GM19324 (cell line): ENCODE data around the gene EPS8.

Experiments used
- ATAC-seq: cut with Tn5 transposase; IDR thresholded peaks from one replicate; pipeline ENCODE4 v1.9.1; 2021; ENCODE audit warnings: mild to moderate bottlenecking, moderate library complexity; ENCODE audit not compliant: unreplicated experiment, low FRiP score

The EPS8 gene

DNA sequence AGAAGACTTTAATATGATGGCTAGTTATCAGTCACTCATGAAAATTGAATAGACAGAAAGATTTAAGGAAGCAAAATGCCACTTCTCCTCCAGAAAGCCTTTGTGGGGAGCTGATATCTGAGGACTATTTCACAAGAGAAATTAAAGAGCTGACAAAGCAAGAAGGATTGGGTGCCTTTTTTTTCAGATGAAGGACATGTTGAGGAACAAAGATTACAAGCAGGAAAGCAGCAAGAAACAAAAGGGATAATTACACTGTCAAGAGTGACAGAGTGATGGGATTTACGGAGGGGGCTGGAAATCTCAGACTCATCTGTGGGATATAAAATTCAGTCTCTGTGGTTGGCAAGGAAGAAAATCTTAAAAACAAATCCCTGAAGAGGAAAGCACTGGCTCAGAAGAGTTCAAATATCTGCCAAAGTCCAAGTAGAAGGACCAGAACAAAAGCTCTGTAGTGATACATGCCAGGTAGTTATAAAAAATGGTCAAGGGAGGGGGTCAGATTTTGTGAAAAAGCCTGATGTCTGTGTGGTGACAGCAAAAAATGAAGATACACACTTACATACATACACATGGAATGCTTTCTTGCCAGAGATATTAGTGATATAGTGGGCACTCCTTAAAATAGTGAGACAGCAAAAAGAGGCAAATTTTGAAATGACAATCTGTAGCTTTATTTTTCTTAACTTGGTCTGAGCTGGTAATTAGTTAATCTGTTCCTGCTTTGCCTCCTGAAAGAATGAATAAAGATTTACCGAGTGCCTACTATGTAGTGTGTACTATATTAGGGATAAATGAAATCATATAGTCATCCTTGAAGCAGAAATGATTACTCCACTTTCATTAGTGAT lies 62.9 kb downstream of the EPS8 start:
- ATAC-seq = no peak

DNA sequence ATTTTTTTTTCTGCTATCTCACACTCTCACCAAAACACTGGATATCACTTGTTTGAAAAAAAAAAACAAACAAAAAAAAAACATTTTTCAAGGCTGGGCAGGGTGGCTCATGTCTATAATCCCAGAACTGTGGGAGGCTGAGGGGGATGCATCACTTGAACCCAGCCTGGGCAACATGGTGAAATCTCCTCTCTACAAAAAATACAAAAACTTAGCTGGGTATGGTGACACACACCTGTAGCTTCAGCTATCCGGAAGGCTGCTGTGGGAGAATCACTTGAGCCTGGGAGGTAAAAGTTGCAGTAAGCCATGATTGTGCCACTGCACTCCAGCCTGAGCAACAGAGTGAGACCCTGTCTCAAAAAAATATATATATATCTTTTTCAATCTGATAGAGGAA lies 66.2 kb downstream of the EPS8 start:
- ATAC-seq = no peak

DNA sequence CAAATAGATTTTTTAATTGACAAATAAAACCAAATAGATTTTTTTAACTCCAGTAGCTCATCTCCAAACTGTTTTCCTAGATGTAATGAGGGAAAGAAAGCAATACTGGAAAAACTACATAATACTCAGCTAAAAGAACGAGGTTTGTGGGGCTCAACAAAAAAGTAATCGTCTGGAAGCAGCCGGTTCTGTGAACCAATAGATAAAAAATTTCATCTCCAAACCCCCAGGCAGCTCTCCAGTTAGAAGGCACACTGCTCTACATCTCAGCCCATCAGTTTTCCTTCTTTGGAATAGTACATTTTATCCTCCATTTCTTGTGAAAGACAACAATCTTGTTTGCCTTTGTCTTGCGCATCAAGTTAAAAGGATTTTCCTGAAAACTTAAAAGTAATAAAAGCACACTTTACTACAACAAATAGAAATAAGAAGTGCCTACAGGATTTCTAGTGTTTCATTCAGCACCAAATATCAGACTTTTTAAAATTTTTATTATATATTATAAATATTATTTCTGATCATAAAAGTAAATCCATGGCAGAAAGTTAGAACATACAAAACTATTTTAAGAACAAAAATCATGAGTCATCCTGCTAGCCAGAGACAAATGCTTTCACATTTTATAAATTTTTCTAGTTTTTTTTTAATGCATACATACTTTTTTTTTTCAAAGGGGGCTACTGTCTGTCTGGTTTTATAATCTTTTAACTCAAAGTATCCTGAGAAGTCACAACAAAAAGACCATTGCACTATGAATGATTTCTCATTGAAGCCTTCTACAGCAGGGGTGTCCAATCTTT lies 67.7 kb downstream of the EPS8 start:
- no peak for ATAC-seq

DNA sequence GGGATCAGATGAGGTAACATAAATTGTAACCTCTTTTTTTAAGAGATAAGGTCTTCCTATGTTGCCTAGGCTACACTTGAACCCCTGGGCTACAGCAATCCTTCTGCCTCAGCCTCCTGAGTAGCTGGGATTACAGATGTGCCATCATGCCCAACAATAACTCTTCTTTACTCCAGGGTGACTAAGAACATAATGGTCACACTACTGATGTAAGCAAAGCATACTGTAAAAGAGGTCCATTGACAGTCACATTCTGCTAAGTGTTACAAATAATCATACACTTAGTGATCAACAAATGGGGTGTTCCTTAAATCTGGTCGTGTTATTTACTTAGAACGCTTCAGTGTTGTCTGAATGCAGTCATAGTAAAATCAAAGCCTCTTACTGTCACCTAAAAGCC lies 68.9 kb downstream of the EPS8 start:
- no peak for ATAC-seq

DNA sequence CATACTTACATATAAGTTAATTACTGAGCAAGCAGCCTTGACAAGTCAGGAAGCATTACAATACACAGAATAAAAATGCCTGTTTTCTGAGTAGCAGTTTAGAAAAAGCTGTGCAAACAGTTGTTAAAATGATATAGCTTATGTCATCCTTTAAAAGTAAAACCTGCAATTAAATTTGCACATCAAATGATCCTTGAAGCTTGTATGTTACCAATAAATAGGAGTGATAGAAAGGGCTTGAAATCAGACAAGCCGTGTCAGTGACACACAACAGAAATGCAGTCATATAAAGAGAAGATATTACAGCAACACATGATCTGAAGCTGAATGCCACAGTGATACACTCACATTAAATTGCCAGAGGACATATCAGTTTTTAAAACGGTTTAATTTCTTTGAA lies 70.0 kb downstream of the EPS8 start:
- ATAC-seq = no peak

DNA sequence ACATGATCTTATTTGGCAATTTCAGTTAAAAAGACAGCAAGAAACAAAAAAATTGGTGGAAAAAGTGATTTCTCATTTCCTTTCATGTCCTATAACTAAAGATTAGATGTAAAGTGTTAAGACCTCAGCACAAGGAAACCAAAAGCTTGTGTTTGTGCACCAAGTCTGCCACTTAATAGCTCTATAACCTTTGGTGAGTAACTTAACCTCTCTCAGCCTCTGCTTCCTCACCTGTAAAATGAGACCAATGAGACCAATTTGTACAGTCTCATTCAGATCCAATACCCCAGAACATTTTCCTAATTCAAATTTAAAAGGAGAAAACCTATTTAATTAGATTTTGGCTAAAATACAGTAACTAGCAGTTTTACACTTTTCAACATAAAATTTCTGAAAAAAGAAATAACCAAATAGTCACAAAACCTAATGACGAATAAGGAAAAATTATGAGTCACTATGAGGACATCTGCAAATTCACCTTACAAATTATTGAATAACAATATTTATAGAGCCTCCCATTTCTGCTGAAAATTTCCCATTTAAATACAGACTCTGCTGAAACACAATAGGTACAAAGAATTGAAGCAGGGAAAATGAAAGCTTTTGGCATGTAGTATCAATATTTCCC lies 71.1 kb downstream of the EPS8 start:
- no peak for ATAC-seq

DNA sequence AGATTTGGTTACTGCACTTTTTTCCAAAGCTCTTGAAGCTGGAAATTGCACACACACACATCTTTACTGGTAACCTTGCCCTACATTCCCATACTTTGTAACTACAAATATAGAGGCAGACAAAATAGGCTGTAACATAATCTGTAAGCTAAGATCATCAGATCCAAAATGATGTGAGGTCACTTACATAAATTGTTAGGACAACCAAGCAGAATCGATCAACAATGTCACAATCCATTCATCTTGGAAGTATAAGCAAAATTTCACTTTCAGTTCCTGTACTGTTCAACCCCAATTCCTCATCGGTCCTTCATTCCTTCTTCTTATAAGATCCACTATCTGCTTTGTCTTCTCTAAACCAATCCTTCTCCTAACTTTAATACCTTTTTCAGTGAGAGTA lies 72.6 kb downstream of the EPS8 start:
- ATAC-seq = no peak

DNA sequence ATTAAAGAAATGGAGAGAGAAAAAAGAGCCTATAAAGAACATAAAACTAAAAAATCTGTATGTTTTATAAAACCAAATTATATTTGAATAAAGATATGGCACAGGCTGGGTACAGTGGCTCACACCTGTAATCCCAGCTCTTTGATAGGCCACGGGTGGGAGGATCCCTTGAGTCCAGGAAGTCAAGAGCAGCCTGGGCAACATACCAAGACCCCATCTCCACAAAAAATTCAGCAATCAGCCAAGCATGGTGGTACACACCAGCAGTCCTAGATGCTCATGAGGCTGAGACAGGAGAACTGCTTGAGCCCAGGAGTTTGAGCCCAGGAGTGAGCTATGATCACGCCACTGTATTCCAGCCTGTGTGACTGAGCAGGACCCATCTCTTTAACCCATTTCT lies 74.9 kb downstream of the EPS8 start:
- no peak for ATAC-seq

DNA sequence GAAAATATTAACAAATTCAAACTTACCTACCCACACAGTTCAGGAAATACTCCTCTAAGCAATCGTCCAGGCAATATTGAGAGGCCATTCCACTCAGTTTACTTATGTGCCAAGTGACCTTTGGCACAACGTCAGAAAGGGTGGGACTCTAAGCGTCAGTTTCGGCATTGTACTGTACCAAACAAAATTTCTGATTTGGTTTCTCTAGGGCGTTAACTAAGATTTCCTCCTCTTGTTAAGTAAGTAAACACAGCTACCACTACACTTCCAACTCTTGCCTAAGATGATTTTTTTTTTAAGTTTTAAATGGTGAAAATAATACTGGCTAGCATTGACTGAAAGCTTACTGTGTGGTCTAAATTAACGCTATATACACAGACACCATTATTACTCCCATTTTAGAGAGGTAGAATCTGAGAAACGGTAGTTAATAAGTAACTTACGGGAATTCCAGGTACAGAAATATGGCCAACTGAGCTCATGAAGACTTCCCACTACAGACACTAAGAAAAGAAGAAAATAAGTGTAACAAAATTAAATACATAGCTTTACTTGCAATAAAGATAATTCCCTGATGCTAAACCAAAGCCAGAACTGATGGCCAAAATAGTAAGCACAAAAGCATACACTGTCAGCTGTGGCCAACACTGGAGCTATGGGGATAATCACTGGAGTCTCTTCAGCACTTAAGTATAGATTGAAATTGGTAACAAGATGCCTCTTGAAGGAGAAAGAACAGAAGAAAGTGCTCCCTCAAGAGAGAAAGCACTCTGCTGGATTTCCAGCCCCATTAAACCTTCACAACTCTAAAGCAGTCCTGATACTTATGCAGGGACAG lies 76.1 kb downstream of the EPS8 start:
- ATAC-seq = no peak

DNA sequence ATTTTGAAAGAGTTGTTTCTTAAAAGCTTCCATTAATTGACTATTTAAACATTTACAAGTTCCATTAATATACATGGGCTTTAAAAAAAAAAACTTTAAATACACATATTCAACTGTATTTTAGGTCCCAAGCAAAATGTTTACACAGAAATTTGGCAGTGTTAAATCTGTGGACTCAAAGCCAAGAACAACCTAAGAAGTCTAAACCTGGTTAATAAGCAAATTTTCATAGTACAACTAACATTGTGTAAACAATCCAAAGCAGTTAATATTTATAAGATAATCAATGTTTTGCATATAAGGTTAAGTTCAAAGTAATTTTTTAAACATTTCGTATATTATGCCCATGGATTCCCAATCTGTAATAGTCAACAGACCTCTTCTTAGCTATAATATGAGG lies 77.0 kb downstream of the EPS8 start:
- no peak for ATAC-seq

DNA sequence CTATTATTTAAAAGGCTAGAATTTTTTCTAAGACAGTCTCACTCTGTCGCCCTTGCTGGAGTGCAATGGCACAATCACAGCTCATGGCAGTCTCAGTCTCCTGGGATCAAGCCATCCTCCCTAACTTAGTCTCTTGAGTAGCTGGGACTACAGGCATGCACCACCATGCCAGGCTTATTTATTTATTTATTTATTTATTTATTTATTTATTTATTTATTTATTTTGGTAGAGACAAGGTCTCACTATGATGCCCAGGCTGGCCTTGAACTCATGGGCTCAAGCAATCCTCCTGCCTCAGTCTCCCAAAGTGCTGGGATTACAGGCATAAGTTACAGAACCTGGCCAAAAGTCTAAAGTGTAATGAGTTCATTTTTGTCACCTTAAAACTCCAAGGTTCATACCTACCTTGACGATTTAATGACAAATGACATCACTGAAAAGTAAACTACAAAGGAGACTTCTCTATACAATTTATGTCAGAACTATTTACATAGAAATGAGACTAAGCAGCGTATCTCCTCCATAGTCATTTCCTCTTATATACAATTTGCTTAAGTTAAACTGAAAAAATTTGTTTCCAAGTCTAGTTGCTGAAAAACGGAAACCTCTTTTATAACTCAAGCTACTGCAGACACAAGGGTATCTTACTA lies 78.2 kb downstream of the EPS8 start:
- no peak for ATAC-seq

DNA sequence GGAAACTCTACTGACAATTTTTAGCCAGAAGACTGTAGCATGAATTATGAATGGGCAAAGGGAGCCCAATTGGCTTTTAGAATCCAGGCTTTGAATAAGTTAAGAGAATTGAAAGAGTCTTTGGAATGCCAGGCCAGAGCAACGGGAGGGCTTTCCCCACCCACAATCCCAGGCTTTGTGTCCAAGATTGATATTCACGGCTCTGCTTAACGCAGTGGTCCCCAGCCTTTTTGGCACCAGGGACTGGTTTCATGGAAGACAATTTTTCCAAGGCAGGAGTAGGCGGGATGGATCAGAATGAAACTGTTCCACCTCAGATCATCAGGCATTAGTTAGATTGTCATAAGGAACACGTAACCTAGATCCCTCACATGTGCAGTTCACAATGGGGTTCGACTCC lies 79.6 kb downstream of the EPS8 start:
- no peak for ATAC-seq

DNA sequence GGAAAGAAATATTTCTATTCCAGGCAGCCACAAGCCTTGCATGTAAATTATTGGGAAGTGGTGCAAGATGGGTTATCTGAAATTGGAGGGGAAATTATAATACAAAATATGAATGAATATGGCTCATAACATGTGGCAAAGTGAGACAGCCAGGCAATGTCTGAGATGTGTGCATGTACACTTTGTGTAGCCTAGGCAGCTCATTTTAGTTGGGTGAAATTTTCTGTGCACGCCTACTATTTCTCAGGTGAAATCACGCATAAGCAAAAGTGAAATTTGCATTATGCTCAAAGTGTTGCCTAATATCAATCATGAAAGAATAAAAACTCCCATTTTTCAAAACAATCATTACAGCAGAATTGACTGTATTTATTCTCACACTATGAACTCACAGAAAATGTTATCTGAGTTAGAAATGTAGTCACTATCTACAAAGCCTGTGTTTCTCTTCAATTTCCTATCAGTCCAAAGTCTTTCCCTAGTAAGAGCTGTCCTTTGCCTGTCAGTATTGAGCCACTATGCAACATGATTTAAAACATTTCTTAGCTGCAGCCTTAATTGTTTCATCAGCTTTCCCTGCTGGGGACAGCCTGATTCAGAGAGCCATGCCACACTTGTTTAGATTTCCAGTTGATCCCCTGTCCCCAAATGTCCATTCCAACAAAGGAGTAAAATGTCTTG lies 80.7 kb downstream of the EPS8 start:
- ATAC-seq = no peak

DNA sequence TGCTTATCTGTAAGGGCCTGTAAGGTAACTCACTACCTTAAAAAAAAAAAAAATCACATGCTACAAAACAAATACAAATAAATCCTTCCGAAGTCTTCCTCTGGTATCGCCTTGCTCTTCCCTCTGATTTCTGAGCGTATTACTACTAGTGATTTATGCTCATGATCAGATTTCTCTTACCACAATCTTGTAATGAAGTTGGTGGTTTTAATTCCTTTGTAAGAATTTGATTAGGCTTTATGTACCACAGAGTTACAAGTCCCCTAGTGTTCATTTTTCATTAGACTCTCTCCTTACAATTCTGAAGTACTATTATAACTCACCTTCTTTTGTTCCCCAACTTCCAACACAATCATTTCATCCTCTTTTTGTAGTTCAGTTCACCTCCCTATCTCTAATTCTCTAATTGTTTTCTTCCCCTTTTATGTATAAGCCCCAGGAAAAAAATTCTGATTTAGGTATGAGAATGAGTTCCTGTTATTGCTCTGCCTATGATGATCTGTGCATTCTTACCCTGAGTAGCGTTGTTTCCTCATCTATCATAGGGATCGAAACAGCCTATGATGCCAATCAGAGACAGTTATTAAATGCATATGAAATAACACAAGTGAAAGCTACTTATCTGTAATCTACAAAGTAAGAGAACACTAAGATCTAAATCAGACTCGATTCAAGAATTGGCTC lies 81.5 kb downstream of the EPS8 start:
- ATAC-seq = no peak

DNA sequence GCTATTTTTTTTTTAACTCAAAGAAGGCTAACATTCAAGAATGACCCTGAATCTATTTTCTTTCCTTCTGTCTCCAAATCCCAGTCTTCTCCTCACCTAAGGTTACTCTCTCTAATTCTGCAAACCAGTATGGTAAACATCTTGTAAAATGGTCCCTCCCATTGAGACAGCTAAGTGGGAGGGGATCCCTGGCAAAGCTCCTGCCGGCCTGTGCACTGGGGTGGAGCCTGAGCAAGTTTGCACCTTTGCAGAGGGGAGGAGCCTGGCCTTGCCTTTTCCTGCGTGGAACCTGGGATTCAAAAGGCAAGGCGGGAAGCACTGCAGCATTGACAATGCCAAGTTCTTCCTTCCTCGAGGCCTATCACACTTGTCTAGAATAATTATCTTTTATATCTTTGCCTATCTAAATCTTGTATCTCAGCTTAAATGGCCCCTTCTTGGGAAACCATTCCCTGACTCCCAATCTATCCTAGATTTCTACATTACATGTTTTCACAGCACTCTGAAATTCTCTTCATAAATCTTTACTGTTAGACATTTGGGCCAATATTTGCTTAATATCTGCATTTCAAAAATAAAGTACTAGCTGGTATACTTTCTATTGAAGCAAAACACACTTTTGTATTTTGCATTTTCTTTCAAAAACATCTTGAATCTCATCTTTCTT lies 83.0 kb downstream of the EPS8 start:
- no peak for ATAC-seq

DNA sequence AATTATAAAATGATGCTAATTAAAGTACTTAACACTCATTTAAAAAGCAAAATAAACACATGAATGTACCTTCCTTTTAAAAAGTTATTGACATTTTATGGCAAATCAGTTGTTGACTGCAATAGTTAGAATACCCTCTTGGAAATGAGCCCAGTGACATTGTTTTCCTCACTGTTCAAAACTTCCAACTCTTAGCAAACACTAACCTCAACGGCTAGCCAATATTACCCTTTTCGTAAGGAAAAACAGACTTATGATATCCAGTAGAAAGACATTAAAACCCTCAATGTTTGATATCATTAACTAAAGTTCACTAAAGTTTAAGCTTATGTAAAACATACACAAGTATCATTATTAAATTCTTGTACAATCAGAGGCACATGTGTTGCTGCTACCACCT lies 83.6 kb downstream of the EPS8 start:
- no peak for ATAC-seq

DNA sequence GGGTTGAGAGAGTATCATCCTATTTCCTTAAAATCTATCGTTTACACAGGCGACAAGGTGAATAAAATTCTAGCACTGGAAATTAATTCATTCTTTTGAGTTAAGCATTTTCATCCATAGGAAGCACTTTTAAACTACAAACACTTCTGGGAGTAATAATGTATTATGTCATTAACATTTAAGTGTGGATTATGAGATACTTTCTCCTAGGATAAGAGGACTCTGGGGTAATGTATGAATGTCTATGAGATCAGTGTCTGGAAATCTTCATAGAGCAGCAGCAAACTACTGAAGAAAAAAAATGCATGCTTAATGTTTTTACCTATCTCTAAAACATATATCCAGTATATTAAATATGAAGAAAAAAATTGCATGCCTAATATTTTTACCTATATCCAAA lies 86.9 kb downstream of the EPS8 start:
- ATAC-seq = no peak

DNA sequence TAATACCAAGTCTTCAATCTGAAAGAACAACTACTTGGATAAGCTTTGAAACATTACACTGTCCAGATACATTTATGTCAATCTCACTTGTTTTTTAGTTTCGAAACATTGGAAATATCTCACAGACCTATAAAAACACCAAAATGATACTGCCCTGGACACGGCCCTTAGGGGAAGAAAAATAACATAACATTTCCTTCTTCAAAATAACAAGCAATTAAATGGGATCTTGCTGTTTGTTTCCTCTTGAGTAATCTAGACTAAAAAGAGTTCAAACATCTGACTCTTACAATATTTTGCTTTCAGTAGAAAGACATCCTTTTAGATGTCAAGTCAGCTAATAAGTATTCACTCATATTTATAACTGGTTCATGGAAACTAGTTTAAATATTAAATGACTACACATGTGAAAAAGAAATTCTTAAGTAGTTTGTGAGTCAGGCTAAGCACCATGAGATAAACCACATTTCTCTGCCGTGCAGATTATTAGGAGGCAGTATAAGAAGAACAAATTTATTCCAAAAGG lies 87.5 kb downstream of the EPS8 start:
- no peak for ATAC-seq
